Measurements from ENCODE around the gene AKTIP. TPM values are rescaled to one million over a fixed set of nuclear protein-coding genes. Genes with fewer than 3 reads are reported as not detected.
A peak's percentile ranks its signal among the peaks of the same experiment; 100 is the strongest.

AKTIP gene
- total and polyA plus RNA-seq, 12 donors = 16.0 to 43.5 (median 31.3) TPM

DNA sequence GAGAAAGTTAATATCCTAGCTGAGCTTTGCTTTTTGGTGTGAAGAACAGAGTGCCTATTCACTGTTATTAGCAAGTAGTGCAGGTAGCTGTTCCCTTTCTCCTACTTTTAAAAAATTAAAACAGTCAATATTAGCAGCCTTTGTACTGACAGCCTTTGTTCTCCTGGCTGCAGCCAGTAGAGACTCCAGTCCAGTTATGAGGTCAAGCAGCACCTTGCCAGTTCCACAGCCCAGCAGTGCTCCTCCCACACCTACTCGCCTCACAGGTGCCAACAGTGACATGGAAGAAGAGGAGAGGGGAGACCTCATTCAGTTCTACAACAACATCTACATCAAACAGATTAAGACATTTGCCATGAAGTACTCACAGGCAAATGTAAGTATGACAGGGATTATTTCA is 22.6 kb downstream of the AKTIP start:
- H3K27ac ChIP-seq = no peak overlapping the region
- intact Hi-C loops (cut with DNase I) = no loop called here
- H3K9me3 ChIP-seq (replicated peaks in 1 of 3) = no peaks in the 10 kb centered on the region
- H3K36me3 ChIP-seq (replicated peaks in 1 of 2) = peaks cover 0 to 68% of the 10 kb centered on the region in 2 donors
- no peaks in the 10 kb centered on the region for H3K27me3 ChIP-seq
- H3K4me3 ChIP-seq = no peak overlapping the region
- TF ChIP-seq, protein P1, sequence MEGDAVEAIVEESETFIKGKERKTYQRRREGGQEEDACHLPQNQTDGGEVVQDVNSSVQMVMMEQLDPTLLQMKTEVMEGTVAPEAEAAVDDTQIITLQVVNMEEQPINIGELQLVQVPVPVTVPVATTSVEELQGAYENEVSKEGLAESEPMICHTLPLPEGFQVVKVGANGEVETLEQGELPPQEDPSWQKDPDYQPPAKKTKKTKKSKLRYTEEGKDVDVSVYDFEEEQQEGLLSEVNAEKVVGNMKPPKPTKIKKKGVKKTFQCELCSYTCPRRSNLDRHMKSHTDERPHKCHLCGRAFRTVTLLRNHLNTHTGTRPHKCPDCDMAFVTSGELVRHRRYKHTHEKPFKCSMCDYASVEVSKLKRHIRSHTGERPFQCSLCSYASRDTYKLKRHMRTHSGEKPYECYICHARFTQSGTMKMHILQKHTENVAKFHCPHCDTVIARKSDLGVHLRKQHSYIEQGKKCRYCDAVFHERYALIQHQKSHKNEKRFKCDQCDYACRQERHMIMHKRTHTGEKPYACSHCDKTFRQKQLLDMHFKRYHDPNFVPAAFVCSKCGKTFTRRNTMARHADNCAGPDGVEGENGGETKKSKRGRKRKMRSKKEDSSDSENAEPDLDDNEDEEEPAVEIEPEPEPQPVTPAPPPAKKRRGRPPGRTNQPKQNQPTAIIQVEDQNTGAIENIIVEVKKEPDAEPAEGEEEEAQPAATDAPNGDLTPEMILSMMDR (IDR thresholded peaks at IDR 0.05) = no peak
- no peak for TF ChIP-seq POLR2A (IDR thresholded peaks at IDR 0.05)
- H3K4me1 ChIP-seq (replicated peaks in 1 of 2) = no peaks in the 10 kb centered on the region
- WGBS, 4 donors = 88 to 100% (median 93%) methylated on average over 1 of the region's 1 CpG
- DNase-seq = no peak

GRCh38 chr16:53478965-53479364 is 24.0 kb downstream of the AKTIP start:
- Histone ChIP-seq H3K27me3 (no peaks in the 10 kb centered on the region), H3K27ac (no peak overlapping the region), H3K4me1 (replicated peaks in 1 of 2) (no peaks in the 10 kb centered on the region), H3K4me3 (no peak overlapping the region), H3K9me3 (replicated peaks in 1 of 3) (no peaks in the 10 kb centered on the region), H3K36me3 (replicated peaks in 1 of 2) (peaks cover 0 to 58% of the 10 kb centered on the region in 2 donors)
- intact Hi-C loops (cut with DNase I) = no loop called here
- TF ChIP-seq, protein P1 (IDR thresholded peaks at IDR 0.05) = no peak
- TF ChIP-seq POLR2A (IDR thresholded peaks at IDR 0.05) = no peak
- WGBS, 4 donors = 98 to 99% (median 99%) methylated on average over 5 of the region's 5 CpGs
- no peak for DNase-seq

GRCh38 chr16:53476867-53477266 is 26.1 kb downstream of the AKTIP start:
- TF ChIP-seq, protein P1 (IDR thresholded peaks at IDR 0.05) = no peak
- no peak for TF ChIP-seq POLR2A (IDR thresholded peaks at IDR 0.05)
- Histone ChIP-seq H3K27me3 (no peaks in the 10 kb centered on the region), H3K27ac (no peak overlapping the region), H3K36me3 (replicated peaks in 1 of 2) (peaks cover 0 to 42% of the 10 kb centered on the region in 2 donors), H3K9me3 (replicated peaks in 1 of 3) (no peaks in the 10 kb centered on the region), H3K4me3 (no peak overlapping the region), H3K4me1 (replicated peaks in 1 of 2) (no peaks in the 10 kb centered on the region)
- DNase-seq = no peak
- intact Hi-C loops (cut with DNase I) = no loop called here
- 91 to 95% (median 92%) methylated on average over 2 of the region's 2 CpGs for WGBS, 4 donors

- peaks cover 0 to 75% of the 10 kb centered on the region in 2 donors for H3K36me3 ChIP-seq (replicated peaks in 1 of 2)
- intact Hi-C loops (cut with DNase I) = no loop called here
- H3K9me3 ChIP-seq (replicated peaks in 1 of 3) = no peaks in the 10 kb centered on the region
- TF ChIP-seq POLR2A (IDR thresholded peaks at IDR 0.05) = no peak
- TF ChIP-seq, protein P1 (IDR thresholded peaks at IDR 0.05) = no peak
- no peaks in the 10 kb centered on the region for H3K27me3 ChIP-seq
- no peaks in the 10 kb centered on the region for H3K4me1 ChIP-seq (replicated peaks in 1 of 2)
- H3K27ac ChIP-seq = no peak overlapping the region
- WGBS, 4 donors = 62 to 68% (median 65%) methylated on average over 6 of the region's 6 CpGs
- no peak overlapping the region for H3K4me3 ChIP-seq
- DNase-seq = peak in 4 of 7 donors; percentile 37 to 48 (median 42)
Measured at GRCh38 chr16:53465606-53466280, 37.3 kb downstream of the AKTIP start.

Data from adrenal gland (tissue), 12 donors.